Left lung (tissue), 10 donors: ENCODE data around the gene STAT3. TPM values are rescaled to one million over a fixed set of nuclear protein-coding genes. Genes with fewer than 3 reads are reported as not detected.
"Not testable (repeated sequence)": the region's sequence is repeated elsewhere in the genome, so short reads cannot be mapped to it uniquely, and the experiment has no call there.

Source experiments
- ATAC-seq: fragments of 200-7000 bp; cut with Tn5 transposase; one replicate; pipeline ENCODE4 v1.9.1; 2020; ENCODE audit warnings: moderate library complexity
- DNase-seq, 4 donors: peaks; one replicate each; pipeline ENCODE4 v3.0.0-alpha.2; 2013 to 2020
- H3K27ac ChIP-seq, 2 donors: fragments of 200-600 bp; sonication (generic) in 1 of 2; one replicate each; pipeline versions ENCODE4 v1.5.0 to v1.8.0; 2020 to 2021
- H3K27me3 ChIP-seq, 2 donors: fragments of 200-600 bp; sonication (generic) in 1 of 2; one replicate each; pipeline versions ENCODE4 v1.5.0 to v1.8.0; 2020 to 2021
- H3K36me3 ChIP-seq, 2 donors: fragments of 200-600 bp; sonication (generic) in 1 of 2; one replicate each; pipeline versions ENCODE4 v1.5.0 to v1.8.0; 2020 to 2021
- H3K4me1 ChIP-seq, 2 donors: fragments of 200-600 bp; one replicate each; pipeline ENCODE4 v1.8.0; 2021
- H3K4me3 ChIP-seq, 2 donors: fragments of 200-600 bp; sonication (generic) in 1 of 2; one replicate each; pipeline versions ENCODE4 v1.5.0 to v1.8.0; 2020 to 2021; ENCODE audit warnings: mild to moderate bottlenecking in 1 of 2
- H3K9me3 ChIP-seq, 2 donors: fragments of 200-600 bp; sonication (generic) in 1 of 2; one replicate each; pipeline versions ENCODE4 v1.5.0 to v1.8.0; 2020 to 2021
- CTCF ChIP-seq, 2 donors: fragments of 200-600 bp; sonication (generic) in 1 of 2; IDR thresholded peaks; one replicate each; pipeline versions ENCODE4 v1.5.0 to v1.8.0; 2021; ENCODE audit warnings: antibody characterized with exemption in 2 of 2
- intact Hi-C, 2 donors: fragments of 100-400 bp; cut with DNase I; formaldehyde crosslinking; loops; one replicate each; pipeline versions ENCODE4 v1.11.2 to v1.14.2; 2022
- polyA plus RNA-seq, 6 donors: library from polyadenylated mRNA; unstranded; fragments of 120-200 nt; gene quantifications; one replicate each; pipeline ENCODE4 v1.2.1, GENCODE V29; 2013; ENCODE audit not compliant: insufficient read length in 6 of 6
- total RNA-seq, 2 donors: library from RNA; stranded (reverse); fragmentation: NEBNext Ultra II Directional; extraction: Animal tissue kit (Norgen Biotek cat#: 25700); gene quantifications; one replicate each; pipeline ENCODE4 v1.2.1, GENCODE V29; 2021
- donor health status: DM: no; HTN: yes; CAD: no.
- donor health status: DM: no; HTN: no; CAD: no.

STAT3 gene
- total and polyA plus RNA-seq, 8 donors: 75.0 to 271 (median 80.5) TPM

GRCh38 chr17:42305543-42306384 lies 82.5 kb downstream of the STAT3 start:
- DNase-seq (no peak), ATAC-seq (no peak)
- no peak overlapping the region for H3K4me3 ChIP-seq
- peaks cover 0 to 100% of the 10 kb centered on the region in 2 donors for H3K36me3 ChIP-seq
- TF ChIP-seq CTCF (IDR thresholded peaks at IDR 0.05): no peak
- no peak overlapping the region for H3K27ac ChIP-seq
- intact Hi-C loops: no loop called here
- H3K4me1 ChIP-seq: peaks cover 0 to under 1% of the 10 kb centered on the region in 2 donors
- H3K27me3 ChIP-seq: no peaks in the 10 kb centered on the region
- no peaks in the 10 kb centered on the region for H3K9me3 ChIP-seq

- intact Hi-C loops, H3K4me1 ChIP-seq: not testable (repeated sequence)
Observed at GRCh38 chr17:42305031-42305330, 83.3 kb downstream of the STAT3 start.

GRCh38 chr17:42304187-42305030 lies 83.8 kb downstream of the STAT3 start:
- Histone ChIP-seq H3K4me1 (no peaks in the 10 kb centered on the region), H3K27ac (no peak overlapping the region), H3K9me3 (no peaks in the 10 kb centered on the region), H3K27me3 (no peaks in the 10 kb centered on the region), H3K4me3 (no peak overlapping the region), H3K36me3 (peaks cover 0 to 96% of the 10 kb centered on the region in 2 donors)
- intact Hi-C loops: no loop called here
- DNase-seq (no peak), ATAC-seq (no peak)
- TF ChIP-seq CTCF (IDR thresholded peaks at IDR 0.05): no peak

More at GRCh38 chr17:42305031-42305330, 83.3 kb downstream of the STAT3 start:
- H3K27ac ChIP-seq, H3K9me3 ChIP-seq, H3K4me3 ChIP-seq, ATAC-seq, DNase-seq, H3K27me3 ChIP-seq: not testable (repeated sequence)
- peaks cover 0 to 99% of the 10 kb centered on the region in 2 donors for H3K36me3 ChIP-seq

- Histone ChIP-seq H3K27me3 (no peaks in the 10 kb centered on the region), H3K9me3 (no peaks in the 10 kb centered on the region), H3K27ac (no peak overlapping the region), H3K4me3 (no peak overlapping the region), H3K4me1 (no peaks in the 10 kb centered on the region), H3K36me3 (peaks cover 0 to 96% of the 10 kb centered on the region in 2 donors)
- intact Hi-C loops: no loop called here
- ATAC-seq (no peak), DNase-seq (no peak)
- TF ChIP-seq CTCF (IDR thresholded peaks at IDR 0.05): no peak
Observed at GRCh38 chr17:42303694-42304093, 84.5 kb downstream of the STAT3 start.

GRCh38 chr17:42301022-42301421 lies 87.2 kb downstream of the STAT3 start:
- intact Hi-C loops: no loop called here
- ATAC-seq (no peak), DNase-seq (no peak)
- no peak for TF ChIP-seq CTCF (IDR thresholded peaks at IDR 0.05)
- H3K4me3 ChIP-seq: no peak overlapping the region
- H3K4me1 ChIP-seq: no peaks in the 10 kb centered on the region
- no peak overlapping the region for H3K27ac ChIP-seq
- peaks cover 0 to 94% of the 10 kb centered on the region in 2 donors for H3K36me3 ChIP-seq
- H3K27me3 ChIP-seq: no peaks in the 10 kb centered on the region
- no peaks in the 10 kb centered on the region for H3K9me3 ChIP-seq

GRCh38 chr17:42299913-42300312 lies 88.3 kb downstream of the STAT3 start:
- H3K27me3 ChIP-seq, H3K4me3 ChIP-seq, ATAC-seq, H3K4me1 ChIP-seq, H3K27ac ChIP-seq, H3K9me3 ChIP-seq, DNase-seq, intact Hi-C loops: not testable (repeated sequence)
- H3K36me3 ChIP-seq: peaks cover 0 to 94% of the 10 kb centered on the region in 2 donors

- DNase-seq, intact Hi-C loops, H3K27me3 ChIP-seq, H3K27ac ChIP-seq, H3K9me3 ChIP-seq, H3K4me1 ChIP-seq, H3K4me3 ChIP-seq, ATAC-seq: not testable (repeated sequence)
- peaks cover 0 to 93% of the 10 kb centered on the region in 2 donors for H3K36me3 ChIP-seq
Observed at GRCh38 chr17:42299361-42299760, 88.9 kb downstream of the STAT3 start.

- DNase-seq, intact Hi-C loops, ATAC-seq, H3K4me3 ChIP-seq, H3K27me3 ChIP-seq, H3K9me3 ChIP-seq, H3K27ac ChIP-seq: not testable (repeated sequence)
- peaks cover 0 to 93% of the 10 kb centered on the region in 2 donors for H3K36me3 ChIP-seq
- H3K4me1 ChIP-seq: peaks cover 0 to 17% of the 10 kb centered on the region in 2 donors
Observed at GRCh38 chr17:42297775-42298174, 90.5 kb downstream of the STAT3 start.
